HG03095 (cell line): Measurements from ENCODE around the gene AGPAT2.

ENCODE experiments used
- ATAC-seq: cut with Tn5 transposase; IDR thresholded peaks from one replicate; pipeline ENCODE4 v1.9.1; 2021; ENCODE audit warnings: moderate library complexity; ENCODE audit not compliant: unreplicated experiment

AGPAT2 gene

GRCh38 chr9:136629001-136629878 is 58.0 kb downstream of the AGPAT2 start:
- ATAC-seq = no peak

DNA sequence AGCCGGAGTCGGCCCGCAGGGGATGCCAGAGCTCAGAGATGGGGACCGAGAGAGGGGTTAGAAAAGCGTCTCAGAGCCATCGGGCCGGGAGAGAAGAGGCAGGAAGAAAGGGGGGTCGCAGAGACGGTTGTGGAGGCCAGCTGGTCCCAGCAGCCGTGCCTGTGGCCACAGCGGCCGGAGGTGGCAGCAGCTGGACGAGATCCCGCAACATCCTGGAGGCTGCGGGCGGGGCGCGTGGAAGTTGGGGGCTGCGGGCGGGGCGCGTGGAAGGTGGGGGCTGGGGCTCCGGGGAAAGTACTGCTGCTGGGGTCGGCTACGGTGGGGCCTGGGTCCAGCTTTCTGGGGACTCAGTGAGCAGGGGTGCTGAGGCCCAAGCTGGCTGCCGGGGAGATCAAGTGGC is 59.0 kb downstream of the AGPAT2 start:
- no peak for ATAC-seq

- ATAC-seq = no peak
These were observed 59.6 kb downstream of the AGPAT2 start for GRCh38 chr9:136627703-136628102.

GRCh38 chr9:136626740-136627642 is 60.3 kb downstream of the AGPAT2 start:
- ATAC-seq = no peak

- ATAC-seq = no peak
These were observed 61.1 kb downstream of the AGPAT2 start for GRCh38 chr9:136626066-136626725.

- ATAC-seq = no peak
These were observed 61.9 kb downstream of the AGPAT2 start for GRCh38 chr9:136625101-136626065.

DNA sequence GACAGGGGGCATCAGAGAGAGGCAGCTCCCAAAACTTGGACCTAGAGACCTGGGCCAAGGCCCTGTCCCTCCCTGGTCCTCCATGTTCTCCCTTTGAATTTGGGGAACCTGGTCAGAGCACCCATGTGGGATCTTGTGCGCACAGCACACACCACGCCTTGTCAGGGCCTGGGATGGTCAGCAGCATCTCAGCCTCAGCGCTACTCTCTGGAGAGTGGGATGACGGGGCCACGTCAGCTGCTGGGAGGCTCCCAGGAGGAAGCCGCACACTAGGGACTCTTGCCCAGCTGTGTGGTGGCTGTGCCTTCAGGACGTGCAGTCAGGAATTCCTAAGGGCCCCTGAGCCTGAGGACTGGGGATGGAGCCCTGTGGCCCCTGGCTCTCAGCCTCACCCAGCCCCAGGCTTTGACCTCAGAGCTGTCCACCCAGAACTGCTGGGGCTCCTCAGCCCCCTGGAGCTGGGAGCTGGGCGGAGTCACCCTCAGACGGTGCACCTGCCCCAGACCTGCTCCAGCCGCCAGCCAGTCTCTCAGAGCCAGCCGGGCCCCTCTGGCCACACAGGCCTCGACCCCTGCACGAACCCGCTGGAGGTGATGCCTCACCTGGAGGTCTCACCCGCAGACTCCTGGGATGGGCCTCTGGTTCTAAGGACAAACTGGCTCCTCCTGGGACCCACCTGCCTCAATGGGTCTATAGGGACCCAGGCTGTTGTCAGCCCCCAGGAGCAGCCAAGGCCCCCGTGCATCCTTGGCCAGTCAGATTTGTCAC is 62.9 kb downstream of the AGPAT2 start:
- ATAC-seq = no peak

DNA sequence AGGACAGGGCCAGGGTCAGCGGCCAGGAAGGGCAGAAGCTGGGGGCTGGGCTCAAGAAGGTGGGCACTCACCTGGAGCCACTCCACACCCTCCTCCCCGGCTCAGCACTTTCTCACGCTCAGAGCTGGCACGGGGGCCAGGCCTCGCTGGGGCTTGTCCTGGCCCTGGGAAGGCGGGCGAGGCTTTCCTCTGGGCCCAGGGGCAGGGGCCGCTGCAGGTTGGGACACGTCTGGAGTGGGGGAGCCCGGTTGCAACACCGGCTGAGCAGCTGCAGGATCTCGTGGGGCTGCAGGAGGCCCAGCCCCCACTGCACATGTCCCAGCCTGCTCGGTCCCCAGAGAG is 63.4 kb downstream of the AGPAT2 start:
- ATAC-seq = no peak
